Mammary epithelial cell (primary cell): Measurements from ENCODE around the gene TRIP11.

Experiments used
- CTCF ChIP-seq, 2 donors: IDR thresholded peaks in 1 of 2; conservative IDR thresholded peaks in 1 of 2; 2 replicates each; pipeline ENCODE4 v1.5.1; 2011 to 2012; ENCODE audit warnings: inconsistent platforms in 2 of 2, low read length in 2 of 2, mild to moderate bottlenecking in 2 of 2, control low read depth in 1 of 2, low read depth in 1 of 2; ENCODE audit not compliant: insufficient read depth in 1 of 2; ENCODE audit errors: extremely low read depth in 1 of 2
- EZH2 ChIP-seq: IDR thresholded peaks from 2 replicates; pipeline ENCODE4 v1.6.1; 2012; ENCODE audit warnings: low read length, inconsistent platforms, borderline replicate concordance

GRCh38 chr14:92009604-92010003, 30.3 kb downstream of the TRIP11 start:
- TF ChIP-seq CTCF (conservative IDR thresholded peaks at IDR 0.05 in 1 of 2, IDR thresholded peaks at IDR 0.05 in 1 of 2; ENCODE audit: extremely low read depth in 1 of 2, insufficient read depth in 1 of 2, low read depth in 1 of 2, low read length in 2 of 2) (no peak), EZH2 (no peak)
